GM12878 (cell line): ENCODE data around the gene HIVEP3. TPM values are rescaled to one million over a fixed set of nuclear protein-coding genes. Genes with fewer than 3 reads are reported as not detected.

Experiments
- ATAC-seq: fragments of 200-7000 bp; cut with Tn5 transposase; 3 replicates; pipeline ENCODE4 v1.9.1; 2020; ENCODE audit warnings: mild to moderate bottlenecking, moderate library complexity
- BruUV-seq: library from RNA; stranded (reverse); fragments of 400-500 nt; replicated peaks from 2 replicates; lab custom pipeline; 2021; lab: Mats Ljungman, UMichigan
- CTCF ChIA-PET: fragments of 300-600 bp; sonication (Branson Sonifier 250); formaldehyde crosslinking; extraction: SDS; loops from one replicate; lab custom pipeline; 2021; ENCODE audit warnings: inconsistent platforms; lab: Yijun Ruan, JAX
- POLR2A ChIA-PET: fragments of 350-600 bp; formaldehyde crosslinking; extraction: SDS; loops from one replicate; lab custom pipeline; 2021; ENCODE audit warnings: inconsistent platforms; lab: Charles Lee
- RAD21 ChIA-PET: fragments of 300-600 bp; sonication (Branson Sonifier 250); formaldehyde crosslinking; loops from one replicate; lab custom pipeline; 2023; ENCODE audit warnings: antibody characterized with exemption; ENCODE audit not compliant: unreplicated experiment; lab: Charles Lee
- SMC1A ChIA-PET: fragments of 300-600 bp; sonication (Branson Sonifier 250); formaldehyde crosslinking; loops from one replicate; lab custom pipeline; 2023; ENCODE audit not compliant: unreplicated experiment, uncharacterized antibody; lab: Charles Lee
- DNase-seq: peaks from one replicate; pipeline ENCODE4 v3.0.0-alpha.2; 2011; ENCODE audit warnings: low read depth, low spot score
- FAIRE-seq: peaks from 3 replicates; lab custom pipeline; 2011; peaks lifted over from hg19 to GRCh38; lab: Jason Lieb, UNC
- H2AFZ ChIP-seq: 2 replicates; pipeline ENCODE4 v1.6.0; 2011; ENCODE audit warnings: low read depth, low read length, control low read depth; ENCODE audit not compliant: control insufficient read depth
- H3K27ac ChIP-seq: 2 replicates; pipeline ENCODE4 v1.5.1; 2011; ENCODE audit warnings: control low read depth; ENCODE audit not compliant: control insufficient read depth, insufficient read depth
- H3K27me3 ChIP-seq, 2 experiments: replicated peaks in 1 of 2; 2 replicates each; pipeline versions ENCODE4 v1.6.0 to v1.6.1; 2011; ENCODE audit warnings: low read length in 1 of 2; ENCODE audit not compliant: control insufficient read depth in 2 of 2, insufficient read depth in 2 of 2
- H3K36me3 ChIP-seq, 2 experiments: 2 replicates each; pipeline ENCODE4 v1.5.1; 2011; ENCODE audit warnings: low read length in 1 of 2; ENCODE audit not compliant: control insufficient read depth in 2 of 2, insufficient read depth in 2 of 2
- H3K4me1 ChIP-seq: 2 replicates; pipeline ENCODE4 v1.6.1; 2011; ENCODE audit warnings: mild to moderate bottlenecking, low read length, moderate library complexity, mixed read lengths; ENCODE audit not compliant: control insufficient read depth, insufficient read depth
- H3K4me2 ChIP-seq: 2 replicates; pipeline ENCODE4 v1.6.0; 2011; ENCODE audit warnings: control low read depth; ENCODE audit not compliant: control insufficient read depth, insufficient read depth
- H3K4me3 ChIP-seq: fragments of 200-600 bp; sonication (generic); 2 replicates; pipeline ENCODE4 v1.5.1; 2016
- H3K79me2 ChIP-seq: 2 replicates; pipeline ENCODE4 v1.6.0; 2011; ENCODE audit warnings: low read length; ENCODE audit not compliant: control insufficient read depth, insufficient read depth
- H3K9ac ChIP-seq: 2 replicates; pipeline ENCODE4 v1.8.0; 2011; ENCODE audit warnings: low read length, control low read depth, mixed read lengths; ENCODE audit not compliant: control insufficient read depth, insufficient read depth
- H3K9me3 ChIP-seq: replicated peaks from 3 replicates; pipeline ENCODE4 v1.5.1; 2011; ENCODE audit warnings: mild to moderate bottlenecking, low read length; ENCODE audit not compliant: control insufficient read depth, insufficient read depth
- H4K20me1 ChIP-seq: 2 replicates; pipeline ENCODE4 v1.6.0; 2011; ENCODE audit not compliant: control insufficient read depth, insufficient read depth
- CREB1 ChIP-seq: IDR thresholded peaks from 2 replicates; pipeline ENCODE4 v1.6.1; 2012; ENCODE audit warnings: low read depth, mild to moderate bottlenecking, inconsistent platforms
- ESRRA ChIP-seq: IDR thresholded peaks from 2 replicates; pipeline ENCODE4 v1.6.1; 2012; ENCODE audit warnings: mild to moderate bottlenecking, low read length, improper control_type of control experiment
- MEF2B ChIP-seq: fragments of 450-650 bp; IDR thresholded peaks from 2 replicates; pipeline ENCODE4 v1.6.1; 2018; ENCODE audit warnings: mild to moderate bottlenecking, moderate library complexity; ENCODE audit not compliant: partially characterized antibody, poor library complexity, severe bottlenecking
- NBN ChIP-seq: fragments of 450-650 bp; IDR thresholded peaks from 2 replicates; pipeline ENCODE4 v1.6.1; 2016
- NFYB ChIP-seq: IDR thresholded peaks from 2 replicates; pipeline ENCODE4 v1.6.1; 2011; ENCODE audit warnings: low read depth, mild to moderate bottlenecking, low read length, improper control_type of control experiment, moderate library complexity; ENCODE audit not compliant: insufficient read depth
- NR2C1 ChIP-seq: fragments of 450-650 bp; IDR thresholded peaks from 2 replicates; pipeline ENCODE4 v1.6.1; 2017; ENCODE audit warnings: antibody characterized with exemption, mild to moderate bottlenecking, moderate library complexity
- TCF3 ChIP-seq: IDR thresholded peaks from 2 replicates; pipeline ENCODE4 v1.6.1; 2012; ENCODE audit warnings: low read depth, mild to moderate bottlenecking, low read length, borderline replicate concordance; ENCODE audit not compliant: insufficient read depth
- TCF7 ChIP-seq: IDR thresholded peaks from 2 replicates; pipeline ENCODE4 v1.6.1; 2014; ENCODE audit warnings: antibody characterized with exemption, borderline replicate concordance
- ZBED1 ChIP-seq: IDR thresholded peaks from 2 replicates; pipeline ENCODE4 v1.6.1; 2016; ENCODE audit warnings: borderline replicate concordance
- ZBTB40 ChIP-seq: fragments of 450-650 bp; IDR thresholded peaks from 2 replicates; pipeline ENCODE4 v1.6.1; 2016; ENCODE audit warnings: mild to moderate bottlenecking, moderate library complexity, borderline replicate concordance
- WGBS: methylation state at CpG from one replicate; pipeline ENCODE4 v1.1.6; 2016; ENCODE audit warnings: low lambda C conversion rate; ENCODE audit not compliant: insufficient replicate concordance, insufficient coverage; ENCODE audit errors: missing lambda C conversion rate; 5-methylcytosine and 5-hydroxymethylcytosine counted together
- in situ Hi-C: fragments of 300-500 bp; cut with MboI; formaldehyde crosslinking; loops from 9 replicates; pipeline ENCODE4 v1.14.3; 2018; ENCODE audit warnings: mixed read lengths
- intact Hi-C: fragments of 100-400 bp; cut with micrococcal nuclease; formaldehyde crosslinking; loops from one replicate; pipeline ENCODE4 v1.14.2; 2022; ENCODE audit not compliant: unreplicated experiment
- polyA plus RNA-seq, 11 experiments: library from polyadenylated mRNA; depleted of rRNA in 4 of 11; unstranded in 6 of 11; stranded (reverse) in 5 of 11; fragments of >200 nt; fragmentation: Nextera tagmentation in 4 of 11; fragmentation: Illumina TruSeq in 1 of 11; extraction: Ambion mirVana in 4 of 11; extraction: Trizol in 1 of 11; gene quantifications; 1 replicate in 1 of 11; 2 replicates in 10 of 11; pipeline versions ENCODE4 v1.2.1 to v1.2.3, GENCODE V29; 2011 to 2016; ENCODE audit warnings: inconsistent platforms in 2 of 11, missing spikeins in 2 of 11, low read depth in 1 of 11
- total RNA-seq, 4 experiments: library from RNA; depleted of rRNA in 3 of 4; stranded (reverse); fragments of >200 nt in 3 of 4; fragmentation: Illumina TruSeq in 1 of 4; extraction: Trizol in 1 of 4; gene quantifications; 2 replicates each; pipeline versions ENCODE4 v1.2.1 to v1.2.3, GENCODE V29; 2013 to 2021
- TF ChIP-seq, protein P1 (sequence below): fragments of 450-650 bp; IDR thresholded peaks from 2 replicates; pipeline ENCODE4 v1.6.1; 2017; ENCODE audit warnings: mild to moderate bottlenecking, low read depth, inconsistent platforms; ENCODE audit not compliant: poor library complexity, severe bottlenecking
- TF ChIP-seq, protein P2 (sequence below): IDR thresholded peaks from 2 replicates; pipeline ENCODE4 v1.6.1; 2011; ENCODE audit warnings: low read depth, low read length, improper control_type of control experiment, borderline replicate concordance
- TF ChIP-seq, protein P3 (sequence below): IDR thresholded peaks from 2 replicates; pipeline ENCODE4 v1.6.1; 2012; ENCODE audit warnings: mild to moderate bottlenecking, low read depth, low read length

Gene HIVEP3
- total and polyA plus RNA-seq, 10 of the 15 experiments (the other 5 are each of a cell fraction or from before 2014, with no cell fraction given), result 1.8 to 13.6 (median 3.8) TPM

DNA sequence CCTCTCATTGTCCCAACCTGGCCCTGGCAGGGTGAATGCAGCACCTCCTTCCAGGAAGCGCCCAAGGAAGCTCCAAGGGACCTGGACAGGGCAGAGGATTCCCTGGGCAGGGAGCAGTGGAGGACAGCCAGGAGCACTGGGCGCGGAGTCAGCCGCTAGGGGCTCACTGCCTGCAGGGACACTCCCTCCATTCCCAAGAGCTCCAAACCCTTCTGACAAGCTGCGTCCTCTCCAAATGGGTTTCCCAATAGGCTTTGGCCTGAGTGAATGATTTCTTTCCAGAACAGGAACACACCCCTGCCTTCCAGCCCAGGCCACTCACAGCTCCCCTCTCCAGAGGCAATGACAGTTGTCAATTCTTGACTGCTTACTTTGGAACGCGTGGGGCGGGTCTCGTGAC, 305.8 kb downstream of the HIVEP3 start:
- H3K9me3 ChIP-seq, result no peaks in the 10 kb centered on the region
- BruUV-seq, result no TSS peak
- FAIRE-seq (no peak), ATAC-seq (no peak), DNase-seq (no peak)
- H4K20me1 ChIP-seq, result no peaks in the 10 kb centered on the region
- ChIA-PET SMC1A (interaction anchor here (0.8 to 1.0 kb wide), 3 partner anchors 13 to 177 kb away, joined by 3 to 5 read pairs (median 4); no protein-coding TSS in a partner anchor), RAD21 (no interaction called here), CTCF (interaction anchor here (0.8 to 1.0 kb wide), 2 partner anchors 10 to 38 kb away, joined by 3 read pairs; no protein-coding TSS in a partner anchor), POLR2A (no interaction called here)
- H3K79me2 ChIP-seq, result no peaks in the 10 kb centered on the region
- no peak overlapping the region for H2AFZ ChIP-seq
- H3K27ac ChIP-seq, result no peak overlapping the region
- WGBS, result 96% methylated on average over 9 of the region's 9 CpGs
- no peak overlapping the region for H3K4me2 ChIP-seq
- H3K9ac ChIP-seq, result no peak overlapping the region
- intact Hi-C loops, result no loop called here
- no peaks in the 10 kb centered on the region for H3K36me3 ChIP-seq
- no peak overlapping the region for H3K4me3 ChIP-seq
- no peaks in the 10 kb centered on the region for H3K27me3 ChIP-seq
- in situ Hi-C loops, result no loop called here
- H3K4me1 ChIP-seq, result no peaks in the 10 kb centered on the region
- no peak for TF ChIP-seq MEF2B
- TF ChIP-seq, protein P1, sequence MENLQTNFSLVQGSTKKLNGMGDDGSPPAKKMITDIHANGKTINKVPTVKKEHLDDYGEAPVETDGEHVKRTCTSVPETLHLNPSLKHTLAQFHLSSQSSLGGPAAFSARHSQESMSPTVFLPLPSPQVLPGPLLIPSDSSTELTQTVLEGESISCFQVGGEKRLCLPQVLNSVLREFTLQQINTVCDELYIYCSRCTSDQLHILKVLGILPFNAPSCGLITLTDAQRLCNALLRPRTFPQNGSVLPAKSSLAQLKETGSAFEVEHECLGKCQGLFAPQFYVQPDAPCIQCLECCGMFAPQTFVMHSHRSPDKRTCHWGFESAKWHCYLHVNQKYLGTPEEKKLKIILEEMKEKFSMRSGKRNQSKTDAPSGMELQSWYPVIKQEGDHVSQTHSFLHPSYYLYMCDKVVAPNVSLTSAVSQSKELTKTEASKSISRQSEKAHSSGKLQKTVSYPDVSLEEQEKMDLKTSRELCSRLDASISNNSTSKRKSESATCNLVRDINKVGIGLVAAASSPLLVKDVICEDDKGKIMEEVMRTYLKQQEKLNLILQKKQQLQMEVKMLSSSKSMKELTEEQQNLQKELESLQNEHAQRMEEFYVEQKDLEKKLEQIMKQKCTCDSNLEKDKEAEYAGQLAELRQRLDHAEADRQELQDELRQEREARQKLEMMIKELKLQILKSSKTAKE, result no peak
- no peak for TF ChIP-seq ZBED1
- no peak for TF ChIP-seq NFYB
- no peak for TF ChIP-seq TCF3
- no peak for TF ChIP-seq NR2C1
- TF ChIP-seq ZBTB40, result no peak
- TF ChIP-seq NBN, result no peak
- TF ChIP-seq, protein P2, sequence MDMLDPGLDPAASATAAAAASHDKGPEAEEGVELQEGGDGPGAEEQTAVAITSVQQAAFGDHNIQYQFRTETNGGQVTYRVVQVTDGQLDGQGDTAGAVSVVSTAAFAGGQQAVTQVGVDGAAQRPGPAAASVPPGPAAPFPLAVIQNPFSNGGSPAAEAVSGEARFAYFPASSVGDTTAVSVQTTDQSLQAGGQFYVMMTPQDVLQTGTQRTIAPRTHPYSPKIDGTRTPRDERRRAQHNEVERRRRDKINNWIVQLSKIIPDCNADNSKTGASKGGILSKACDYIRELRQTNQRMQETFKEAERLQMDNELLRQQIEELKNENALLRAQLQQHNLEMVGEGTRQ, result no peak
- no peak for TF ChIP-seq CREB1
- no peak for TF ChIP-seq TCF7
- no peak for TF ChIP-seq ESRRA
- TF ChIP-seq, protein P3, sequence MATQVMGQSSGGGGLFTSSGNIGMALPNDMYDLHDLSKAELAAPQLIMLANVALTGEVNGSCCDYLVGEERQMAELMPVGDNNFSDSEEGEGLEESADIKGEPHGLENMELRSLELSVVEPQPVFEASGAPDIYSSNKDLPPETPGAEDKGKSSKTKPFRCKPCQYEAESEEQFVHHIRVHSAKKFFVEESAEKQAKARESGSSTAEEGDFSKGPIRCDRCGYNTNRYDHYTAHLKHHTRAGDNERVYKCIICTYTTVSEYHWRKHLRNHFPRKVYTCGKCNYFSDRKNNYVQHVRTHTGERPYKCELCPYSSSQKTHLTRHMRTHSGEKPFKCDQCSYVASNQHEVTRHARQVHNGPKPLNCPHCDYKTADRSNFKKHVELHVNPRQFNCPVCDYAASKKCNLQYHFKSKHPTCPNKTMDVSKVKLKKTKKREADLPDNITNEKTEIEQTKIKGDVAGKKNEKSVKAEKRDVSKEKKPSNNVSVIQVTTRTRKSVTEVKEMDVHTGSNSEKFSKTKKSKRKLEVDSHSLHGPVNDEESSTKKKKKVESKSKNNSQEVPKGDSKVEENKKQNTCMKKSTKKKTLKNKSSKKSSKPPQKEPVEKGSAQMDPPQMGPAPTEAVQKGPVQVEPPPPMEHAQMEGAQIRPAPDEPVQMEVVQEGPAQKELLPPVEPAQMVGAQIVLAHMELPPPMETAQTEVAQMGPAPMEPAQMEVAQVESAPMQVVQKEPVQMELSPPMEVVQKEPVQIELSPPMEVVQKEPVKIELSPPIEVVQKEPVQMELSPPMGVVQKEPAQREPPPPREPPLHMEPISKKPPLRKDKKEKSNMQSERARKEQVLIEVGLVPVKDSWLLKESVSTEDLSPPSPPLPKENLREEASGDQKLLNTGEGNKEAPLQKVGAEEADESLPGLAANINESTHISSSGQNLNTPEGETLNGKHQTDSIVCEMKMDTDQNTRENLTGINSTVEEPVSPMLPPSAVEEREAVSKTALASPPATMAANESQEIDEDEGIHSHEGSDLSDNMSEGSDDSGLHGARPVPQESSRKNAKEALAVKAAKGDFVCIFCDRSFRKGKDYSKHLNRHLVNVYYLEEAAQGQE, result no peak
